Neural cell (in vitro differentiated cells): Measurements from ENCODE around the gene CTNNBL1. TPM values are rescaled to one million over a fixed set of nuclear protein-coding genes. Genes with fewer than 3 reads are reported as not detected.

Source experiments
- H2AFZ ChIP-seq: fragments of 200-600, 300-800 bp; sonication (generic), shearing (Covaris generic); 2 replicates; pipeline ENCODE4 v1.6.0; 2014; ENCODE audit warnings: low read depth, mild to moderate bottlenecking, antibody characterized with exemption, low read length, moderate library complexity
- H3F3A ChIP-seq: fragments of 200-600 bp; shearing (Covaris generic); 2 replicates; pipeline ENCODE4 v1.6.1; 2016; ENCODE audit warnings: mild to moderate bottlenecking, moderate library complexity, mixed read lengths, antibody characterized with exemption, low read length; ENCODE audit not compliant: insufficient read depth, poor library complexity, severe bottlenecking
- H3K27ac ChIP-seq: fragments of 200-600, 300-800 bp; sonication (generic), shearing (Covaris generic); 2 replicates; pipeline ENCODE4 v1.5.1; 2014; ENCODE audit warnings: mild to moderate bottlenecking, low read length, moderate library complexity
- H3K27me3 ChIP-seq: fragments of 300-800, 200-600 bp; sonication (generic), shearing (Covaris generic); 2 replicates; pipeline ENCODE4 v1.6.0; 2014; ENCODE audit warnings: mild to moderate bottlenecking, low read depth, low read length, moderate library complexity; ENCODE audit not compliant: insufficient read depth
- H3K36me3 ChIP-seq: fragments of 300-800, 200-600 bp; sonication (generic), shearing (Covaris generic); 2 replicates; pipeline ENCODE4 v1.5.1; 2014; ENCODE audit warnings: mild to moderate bottlenecking, antibody characterized with exemption, low read length, moderate library complexity; ENCODE audit not compliant: insufficient read depth
- H3K4me2 ChIP-seq: fragments of 300-800, 200-600 bp; sonication (generic), shearing (Covaris generic); 2 replicates; pipeline ENCODE4 v1.6.0; 2014; ENCODE audit warnings: mild to moderate bottlenecking, low read length
- H3K4me3 ChIP-seq: fragments of 300-800, 200-600 bp; sonication (generic), shearing (Covaris generic); 2 replicates; pipeline ENCODE4 v1.5.1; 2014; ENCODE audit warnings: mild to moderate bottlenecking, low read length, moderate library complexity
- H3K79me2 ChIP-seq: fragments of 200-600 bp; shearing (Covaris generic); replicated peaks from 2 replicates; pipeline ENCODE4 v1.6.0; 2014; ENCODE audit warnings: mild to moderate bottlenecking, low read length, moderate library complexity; ENCODE audit not compliant: insufficient read depth
- H3K9ac ChIP-seq: fragments of 300-800, 200-600 bp; sonication (generic), shearing (Covaris generic); 2 replicates; pipeline ENCODE4 v1.6.1; 2016; ENCODE audit warnings: mild to moderate bottlenecking, low read length, mixed read lengths
- H3K9me2 ChIP-seq: fragments of 200-600 bp; shearing (Covaris generic); 2 replicates; pipeline ENCODE4 v1.6.1; 2016; ENCODE audit warnings: mild to moderate bottlenecking, low read length, mixed read lengths; ENCODE audit not compliant: insufficient read depth
- H3K9me3 ChIP-seq: fragments of 200-600, 300-800 bp; sonication (generic), shearing (Covaris generic); 2 replicates; pipeline ENCODE4 v1.6.1; 2016; ENCODE audit warnings: mild to moderate bottlenecking, mixed run types, low read length, moderate library complexity, mixed read lengths
- H4K20me1 ChIP-seq: fragments of 200-600 bp; shearing (Covaris generic); 2 replicates; pipeline ENCODE4 v1.6.1; 2016; ENCODE audit warnings: mild to moderate bottlenecking, mixed run types; ENCODE audit not compliant: insufficient read depth
- EP300 ChIP-seq: fragments of 450-650 bp; conservative IDR thresholded peaks from 2 replicates; pipeline ENCODE4 v1.6.1; 2014; ENCODE audit warnings: antibody characterized with exemption, mild to moderate bottlenecking, moderate library complexity; ENCODE audit not compliant: poor library complexity, severe bottlenecking
- EZH2 ChIP-seq: fragments of 200-600, 300-800 bp; shearing (Covaris generic), sonication (generic); IDR thresholded peaks from 2 replicates; pipeline ENCODE4 v1.6.1; 2014; ENCODE audit warnings: antibody characterized with exemption, low read length, borderline replicate concordance, mild to moderate bottlenecking; ENCODE audit not compliant: insufficient read depth, poor library complexity, severe bottlenecking
- MXI1 ChIP-seq: fragments of 450-650 bp; conservative IDR thresholded peaks from 2 replicates; pipeline ENCODE4 v1.6.1; 2014; ENCODE audit warnings: antibody characterized with exemption, mild to moderate bottlenecking; ENCODE audit not compliant: poor library complexity, severe bottlenecking
- POLR2AphosphoS5 ChIP-seq: IDR thresholded peaks from 2 replicates; pipeline ENCODE4 v1.6.1; 2012
- RAD21 ChIP-seq: fragments of 450-650 bp; conservative IDR thresholded peaks from 2 replicates; pipeline ENCODE4 v1.6.1; 2014; ENCODE audit warnings: antibody characterized with exemption, mild to moderate bottlenecking, moderate library complexity
- SMC3 ChIP-seq: fragments of 450-650 bp; conservative IDR thresholded peaks from 2 replicates; pipeline ENCODE4 v1.6.1; 2014; ENCODE audit warnings: antibody characterized with exemption, mild to moderate bottlenecking, moderate library complexity; ENCODE audit not compliant: poor library complexity
- TAF1 ChIP-seq: IDR thresholded peaks from 2 replicates; pipeline ENCODE4 v1.6.1; 2012; ENCODE audit warnings: low read depth
- polyA plus RNA-seq: library from polyadenylated mRNA; depleted of rRNA; stranded (reverse); fragments of >200 nt; gene quantifications from 2 replicates; pipeline ENCODE4 v1.2.3, GENCODE V29; 2014
- TF ChIP-seq, protein P1 (sequence below): IDR thresholded peaks from 2 replicates; pipeline ENCODE4 v1.6.1; 2012; ENCODE audit warnings: borderline replicate concordance
- TF ChIP-seq, protein P2 (sequence below): fragments of 450-650 bp; IDR thresholded peaks from 2 replicates; pipeline ENCODE4 v1.5.1; 2014; ENCODE audit warnings: antibody characterized with exemption, mild to moderate bottlenecking, moderate library complexity; ENCODE audit not compliant: poor library complexity, severe bottlenecking

The CTNNBL1 gene
- polyA plus RNA-seq, 1 donor from 2014 or later, result 32.6 TPM

DNA sequence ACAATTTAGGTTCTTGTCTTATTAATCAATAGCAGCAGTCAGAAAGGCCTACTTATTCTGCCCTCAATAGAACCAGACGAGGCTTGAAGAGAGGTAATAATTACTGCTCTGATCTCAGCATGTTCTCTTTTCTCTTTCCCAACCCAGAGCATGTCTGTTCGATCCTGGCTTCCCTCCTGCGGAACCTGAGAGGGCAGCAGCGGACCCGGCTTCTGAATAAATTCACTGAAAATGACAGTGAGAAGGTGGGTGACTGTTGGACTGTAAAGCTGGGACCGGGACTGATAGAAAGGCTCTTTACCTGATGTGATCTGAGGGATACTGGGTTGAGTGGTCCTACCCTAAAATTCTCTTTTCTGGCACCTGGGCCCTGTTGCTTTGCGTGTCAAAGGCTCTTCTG lies 146.1 kb downstream of the CTNNBL1 start:
- H2AFZ ChIP-seq, result no peak overlapping the region
- no peak overlapping the region for H3K4me2 ChIP-seq
- no peak overlapping the region for H3K4me3 ChIP-seq
- no peaks in the 10 kb centered on the region for H3K27me3 ChIP-seq
- no peaks in the 10 kb centered on the region for H3K79me2 ChIP-seq
- no peak overlapping the region for H3K27ac ChIP-seq
- no peak overlapping the region for H3K9ac ChIP-seq
- H3K36me3 ChIP-seq, result no peaks in the 10 kb centered on the region
- H3F3A ChIP-seq, result peaks cover 9% of the 10 kb centered on the region
- no peaks in the 10 kb centered on the region for H3K9me2 ChIP-seq
- no peak for TF ChIP-seq POLR2AphosphoS5
- no peak for TF ChIP-seq RAD21
- TF ChIP-seq TAF1, result no peak
- TF ChIP-seq, protein P1, sequence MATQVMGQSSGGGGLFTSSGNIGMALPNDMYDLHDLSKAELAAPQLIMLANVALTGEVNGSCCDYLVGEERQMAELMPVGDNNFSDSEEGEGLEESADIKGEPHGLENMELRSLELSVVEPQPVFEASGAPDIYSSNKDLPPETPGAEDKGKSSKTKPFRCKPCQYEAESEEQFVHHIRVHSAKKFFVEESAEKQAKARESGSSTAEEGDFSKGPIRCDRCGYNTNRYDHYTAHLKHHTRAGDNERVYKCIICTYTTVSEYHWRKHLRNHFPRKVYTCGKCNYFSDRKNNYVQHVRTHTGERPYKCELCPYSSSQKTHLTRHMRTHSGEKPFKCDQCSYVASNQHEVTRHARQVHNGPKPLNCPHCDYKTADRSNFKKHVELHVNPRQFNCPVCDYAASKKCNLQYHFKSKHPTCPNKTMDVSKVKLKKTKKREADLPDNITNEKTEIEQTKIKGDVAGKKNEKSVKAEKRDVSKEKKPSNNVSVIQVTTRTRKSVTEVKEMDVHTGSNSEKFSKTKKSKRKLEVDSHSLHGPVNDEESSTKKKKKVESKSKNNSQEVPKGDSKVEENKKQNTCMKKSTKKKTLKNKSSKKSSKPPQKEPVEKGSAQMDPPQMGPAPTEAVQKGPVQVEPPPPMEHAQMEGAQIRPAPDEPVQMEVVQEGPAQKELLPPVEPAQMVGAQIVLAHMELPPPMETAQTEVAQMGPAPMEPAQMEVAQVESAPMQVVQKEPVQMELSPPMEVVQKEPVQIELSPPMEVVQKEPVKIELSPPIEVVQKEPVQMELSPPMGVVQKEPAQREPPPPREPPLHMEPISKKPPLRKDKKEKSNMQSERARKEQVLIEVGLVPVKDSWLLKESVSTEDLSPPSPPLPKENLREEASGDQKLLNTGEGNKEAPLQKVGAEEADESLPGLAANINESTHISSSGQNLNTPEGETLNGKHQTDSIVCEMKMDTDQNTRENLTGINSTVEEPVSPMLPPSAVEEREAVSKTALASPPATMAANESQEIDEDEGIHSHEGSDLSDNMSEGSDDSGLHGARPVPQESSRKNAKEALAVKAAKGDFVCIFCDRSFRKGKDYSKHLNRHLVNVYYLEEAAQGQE, result no peak
- TF ChIP-seq, protein P2, sequence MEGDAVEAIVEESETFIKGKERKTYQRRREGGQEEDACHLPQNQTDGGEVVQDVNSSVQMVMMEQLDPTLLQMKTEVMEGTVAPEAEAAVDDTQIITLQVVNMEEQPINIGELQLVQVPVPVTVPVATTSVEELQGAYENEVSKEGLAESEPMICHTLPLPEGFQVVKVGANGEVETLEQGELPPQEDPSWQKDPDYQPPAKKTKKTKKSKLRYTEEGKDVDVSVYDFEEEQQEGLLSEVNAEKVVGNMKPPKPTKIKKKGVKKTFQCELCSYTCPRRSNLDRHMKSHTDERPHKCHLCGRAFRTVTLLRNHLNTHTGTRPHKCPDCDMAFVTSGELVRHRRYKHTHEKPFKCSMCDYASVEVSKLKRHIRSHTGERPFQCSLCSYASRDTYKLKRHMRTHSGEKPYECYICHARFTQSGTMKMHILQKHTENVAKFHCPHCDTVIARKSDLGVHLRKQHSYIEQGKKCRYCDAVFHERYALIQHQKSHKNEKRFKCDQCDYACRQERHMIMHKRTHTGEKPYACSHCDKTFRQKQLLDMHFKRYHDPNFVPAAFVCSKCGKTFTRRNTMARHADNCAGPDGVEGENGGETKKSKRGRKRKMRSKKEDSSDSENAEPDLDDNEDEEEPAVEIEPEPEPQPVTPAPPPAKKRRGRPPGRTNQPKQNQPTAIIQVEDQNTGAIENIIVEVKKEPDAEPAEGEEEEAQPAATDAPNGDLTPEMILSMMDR, result no peak
- TF ChIP-seq SMC3, result no peak
- no peak for TF ChIP-seq MXI1
- TF ChIP-seq EZH2, result no peak
- no peaks in the 10 kb centered on the region for H3K9me3 ChIP-seq
- no peaks in the 10 kb centered on the region for H4K20me1 ChIP-seq

DNA sequence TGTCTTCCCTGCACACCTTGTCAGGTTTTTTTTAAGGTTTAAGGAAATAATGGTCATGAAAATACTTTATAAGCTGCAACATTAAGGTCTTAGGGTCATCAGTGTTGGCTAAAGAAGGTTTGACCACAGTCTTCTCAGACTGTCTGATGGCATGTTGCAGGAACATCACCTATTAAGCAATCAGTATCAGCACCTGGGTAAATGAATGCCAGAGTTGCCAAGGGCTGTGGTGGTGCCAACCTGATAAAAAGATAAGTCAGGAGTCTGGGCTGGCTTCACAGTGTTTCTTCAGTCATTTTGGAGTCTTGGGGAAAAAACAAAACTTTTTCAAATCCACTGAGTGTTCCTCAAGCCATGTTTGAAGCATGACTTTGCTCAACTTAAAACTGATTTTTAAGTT lies 147.6 kb downstream of the CTNNBL1 start:
- TF ChIP-seq EZH2 (no peak), MXI1 (no peak), TAF1 (no peak), POLR2AphosphoS5 (no peak), SMC3 (no peak), RAD21 (no peak), EP300 (no peak)
- TF ChIP-seq, protein P1, result no peak
- TF ChIP-seq, protein P2, result no peak
- Histone ChIP-seq H4K20me1 (no peaks in the 10 kb centered on the region), H3K27me3 (no peaks in the 10 kb centered on the region), H3K36me3 (no peaks in the 10 kb centered on the region), H3K9ac (peak overlapping the region; percentile 52), H3K4me3 (no peak overlapping the region), H3K79me2 (no peaks in the 10 kb centered on the region), H3K4me2 (peak overlapping the region; percentile 1), H2AFZ (no peak overlapping the region), H3K27ac (peak overlapping the region; percentile 69), H3K9me3 (no peaks in the 10 kb centered on the region), H3F3A (peaks cover 9% of the 10 kb centered on the region), H3K9me2 (no peaks in the 10 kb centered on the region)
